ENCODE measurements around the gene BICRAL.

The BICRAL gene

DNA sequence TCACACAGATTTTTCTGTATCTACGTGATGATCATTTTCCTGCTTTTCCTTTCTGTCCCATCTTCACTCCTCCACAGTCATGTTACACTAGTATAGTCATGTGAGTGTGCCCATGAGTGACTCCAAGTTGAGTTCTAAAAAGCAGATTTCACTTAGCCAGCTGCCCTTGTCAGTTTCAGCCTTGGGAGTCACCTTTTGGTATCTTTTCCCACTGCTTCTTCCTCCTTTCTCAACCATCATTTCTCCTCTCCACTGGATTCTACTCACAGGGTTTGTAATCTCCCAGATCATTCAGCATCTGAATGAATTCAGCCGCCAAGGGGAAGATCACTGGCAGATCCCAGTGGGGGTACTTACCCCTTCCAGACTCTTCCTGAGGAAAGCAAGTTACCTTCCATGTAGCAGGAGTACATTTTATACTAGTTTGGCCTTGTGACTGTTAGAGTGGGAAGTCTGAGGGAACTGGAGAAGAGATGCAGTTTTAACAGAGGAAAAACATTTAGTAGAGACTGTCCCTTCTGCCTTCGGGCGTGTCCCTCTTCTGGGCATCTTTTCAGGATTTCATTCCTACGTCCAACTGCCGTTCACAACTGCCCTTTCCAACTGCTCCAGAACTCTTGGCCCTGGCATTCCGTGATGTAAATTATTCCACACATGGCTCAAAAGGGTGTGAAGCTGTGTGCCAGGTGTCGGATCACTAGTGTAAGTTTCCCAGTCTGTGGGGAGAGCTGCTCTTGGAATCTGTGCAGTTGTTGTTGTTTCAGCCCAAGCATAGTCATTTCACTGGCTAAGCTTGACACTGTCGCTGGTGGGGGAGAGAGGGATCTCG lies 38.9 kb downstream of the BICRAL start:
- TF ChIP-seq FOXP2 (optimal IDR thresholded peaks at IDR 0.05; ENCODE audit: borderline replicate concordance, extremely low read depth, extremely low read length, insufficient read depth) = no peak
- TF ChIP-seq TAF1 (IDR thresholded peaks at IDR 0.05; ENCODE audit: borderline replicate concordance, insufficient read depth, low read length) = no peak
- TF ChIP-seq, protein P1, sequence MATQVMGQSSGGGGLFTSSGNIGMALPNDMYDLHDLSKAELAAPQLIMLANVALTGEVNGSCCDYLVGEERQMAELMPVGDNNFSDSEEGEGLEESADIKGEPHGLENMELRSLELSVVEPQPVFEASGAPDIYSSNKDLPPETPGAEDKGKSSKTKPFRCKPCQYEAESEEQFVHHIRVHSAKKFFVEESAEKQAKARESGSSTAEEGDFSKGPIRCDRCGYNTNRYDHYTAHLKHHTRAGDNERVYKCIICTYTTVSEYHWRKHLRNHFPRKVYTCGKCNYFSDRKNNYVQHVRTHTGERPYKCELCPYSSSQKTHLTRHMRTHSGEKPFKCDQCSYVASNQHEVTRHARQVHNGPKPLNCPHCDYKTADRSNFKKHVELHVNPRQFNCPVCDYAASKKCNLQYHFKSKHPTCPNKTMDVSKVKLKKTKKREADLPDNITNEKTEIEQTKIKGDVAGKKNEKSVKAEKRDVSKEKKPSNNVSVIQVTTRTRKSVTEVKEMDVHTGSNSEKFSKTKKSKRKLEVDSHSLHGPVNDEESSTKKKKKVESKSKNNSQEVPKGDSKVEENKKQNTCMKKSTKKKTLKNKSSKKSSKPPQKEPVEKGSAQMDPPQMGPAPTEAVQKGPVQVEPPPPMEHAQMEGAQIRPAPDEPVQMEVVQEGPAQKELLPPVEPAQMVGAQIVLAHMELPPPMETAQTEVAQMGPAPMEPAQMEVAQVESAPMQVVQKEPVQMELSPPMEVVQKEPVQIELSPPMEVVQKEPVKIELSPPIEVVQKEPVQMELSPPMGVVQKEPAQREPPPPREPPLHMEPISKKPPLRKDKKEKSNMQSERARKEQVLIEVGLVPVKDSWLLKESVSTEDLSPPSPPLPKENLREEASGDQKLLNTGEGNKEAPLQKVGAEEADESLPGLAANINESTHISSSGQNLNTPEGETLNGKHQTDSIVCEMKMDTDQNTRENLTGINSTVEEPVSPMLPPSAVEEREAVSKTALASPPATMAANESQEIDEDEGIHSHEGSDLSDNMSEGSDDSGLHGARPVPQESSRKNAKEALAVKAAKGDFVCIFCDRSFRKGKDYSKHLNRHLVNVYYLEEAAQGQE (IDR thresholded peaks at IDR 0.05; ENCODE audit: insufficient read depth in 1 of 2, low read depth in 2 of 2, low read length in 2 of 2) = no peak
- no peak for TF ChIP-seq SIN3A (IDR thresholded peaks at IDR 0.05; ENCODE audit: borderline replicate concordance, insufficient read depth, low read length)
- TF ChIP-seq POLR2AphosphoS5 (IDR thresholded peaks at IDR 0.05; ENCODE audit: low read depth, low read length) = no peak

GRCh38 chr6:42821341-42821668 lies 39.5 kb downstream of the BICRAL start:
- TF ChIP-seq POLR2AphosphoS5 (IDR thresholded peaks at IDR 0.05; ENCODE audit: low read depth, low read length) (no peak), SIN3A (IDR thresholded peaks at IDR 0.05; ENCODE audit: borderline replicate concordance, insufficient read depth, low read length) (no peak), FOXP2 (optimal IDR thresholded peaks at IDR 0.05; ENCODE audit: borderline replicate concordance, extremely low read depth, extremely low read length, insufficient read depth) (no peak), TAF1 (IDR thresholded peaks at IDR 0.05; ENCODE audit: borderline replicate concordance, insufficient read depth, low read length) (no peak)
- TF ChIP-seq, protein P1 (IDR thresholded peaks at IDR 0.05; ENCODE audit: insufficient read depth in 1 of 2, low read depth in 2 of 2, low read length in 2 of 2) = no peak

DNA sequence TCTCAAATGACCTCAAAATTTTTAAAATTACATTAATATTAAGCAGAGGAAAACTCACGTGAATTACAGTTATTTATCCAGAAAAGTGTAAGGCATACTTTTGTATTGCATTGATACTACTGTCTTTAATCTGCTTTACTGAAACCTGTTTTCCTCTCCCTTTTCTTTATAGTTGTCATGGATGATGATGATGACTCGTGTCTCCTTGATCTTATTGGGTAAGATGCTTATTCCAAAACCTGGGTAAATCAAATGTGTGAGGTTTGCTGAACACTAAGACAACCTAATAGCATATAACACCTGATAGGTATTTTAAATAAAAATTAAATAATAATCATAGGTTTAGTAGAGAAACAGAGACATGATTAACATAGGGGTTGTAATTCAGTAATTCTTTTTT lies 40.0 kb downstream of the BICRAL start:
- TF ChIP-seq SIN3A (IDR thresholded peaks at IDR 0.05; ENCODE audit: borderline replicate concordance, insufficient read depth, low read length) = no peak
- TF ChIP-seq, protein P1 (IDR thresholded peaks at IDR 0.05; ENCODE audit: insufficient read depth in 1 of 2, low read depth in 2 of 2, low read length in 2 of 2) = no peak
- TF ChIP-seq TAF1 (IDR thresholded peaks at IDR 0.05; ENCODE audit: borderline replicate concordance, insufficient read depth, low read length) = no peak
- TF ChIP-seq FOXP2 (optimal IDR thresholded peaks at IDR 0.05; ENCODE audit: borderline replicate concordance, extremely low read depth, extremely low read length, insufficient read depth) = no peak
- TF ChIP-seq POLR2AphosphoS5 (IDR thresholded peaks at IDR 0.05; ENCODE audit: low read depth, low read length) = no peak

- TF ChIP-seq, protein P1 (IDR thresholded peaks at IDR 0.05; ENCODE audit: insufficient read depth in 1 of 2, low read depth in 2 of 2, low read length in 2 of 2) = no peak
- TF ChIP-seq POLR2AphosphoS5 (IDR thresholded peaks at IDR 0.05; ENCODE audit: low read depth, low read length) (no peak), SIN3A (IDR thresholded peaks at IDR 0.05; ENCODE audit: borderline replicate concordance, insufficient read depth, low read length) (no peak), FOXP2 (optimal IDR thresholded peaks at IDR 0.05; ENCODE audit: borderline replicate concordance, extremely low read depth, extremely low read length, insufficient read depth) (no peak), TAF1 (IDR thresholded peaks at IDR 0.05; ENCODE audit: borderline replicate concordance, insufficient read depth, low read length) (no peak)
Observed at GRCh38 chr6:42829561-42830092, 47.8 kb downstream of the BICRAL start.

Data from PFSK-1 (cell line).